ENCODE results near the gene RHBDL1.
"Not testable (repeated sequence)": the region's sequence is repeated elsewhere in the genome, so short reads cannot be mapped to it uniquely, and the experiment has no call there.

The RHBDL1 gene

DNA sequence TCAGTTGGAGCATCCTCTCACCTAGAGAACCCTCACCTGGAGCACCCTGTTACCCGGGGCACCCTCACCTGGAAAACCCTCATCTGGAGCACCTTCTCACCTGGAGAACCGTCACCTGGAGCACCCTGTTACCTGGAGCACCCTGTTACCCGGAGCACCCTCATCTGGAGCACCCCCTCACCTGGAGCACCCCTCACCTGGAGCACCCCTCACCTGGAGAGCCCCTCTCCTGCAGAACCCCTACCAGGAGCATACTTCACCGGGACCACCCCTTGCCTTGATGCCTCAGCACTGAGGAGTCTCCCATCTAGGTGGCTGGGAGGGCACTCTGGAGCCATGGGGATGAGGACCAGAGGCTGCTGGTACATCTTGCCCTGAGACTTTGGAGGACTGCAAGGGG lies 33.5 kb downstream of the RHBDL1 start:
- DNase-seq, result no peak

DNA sequence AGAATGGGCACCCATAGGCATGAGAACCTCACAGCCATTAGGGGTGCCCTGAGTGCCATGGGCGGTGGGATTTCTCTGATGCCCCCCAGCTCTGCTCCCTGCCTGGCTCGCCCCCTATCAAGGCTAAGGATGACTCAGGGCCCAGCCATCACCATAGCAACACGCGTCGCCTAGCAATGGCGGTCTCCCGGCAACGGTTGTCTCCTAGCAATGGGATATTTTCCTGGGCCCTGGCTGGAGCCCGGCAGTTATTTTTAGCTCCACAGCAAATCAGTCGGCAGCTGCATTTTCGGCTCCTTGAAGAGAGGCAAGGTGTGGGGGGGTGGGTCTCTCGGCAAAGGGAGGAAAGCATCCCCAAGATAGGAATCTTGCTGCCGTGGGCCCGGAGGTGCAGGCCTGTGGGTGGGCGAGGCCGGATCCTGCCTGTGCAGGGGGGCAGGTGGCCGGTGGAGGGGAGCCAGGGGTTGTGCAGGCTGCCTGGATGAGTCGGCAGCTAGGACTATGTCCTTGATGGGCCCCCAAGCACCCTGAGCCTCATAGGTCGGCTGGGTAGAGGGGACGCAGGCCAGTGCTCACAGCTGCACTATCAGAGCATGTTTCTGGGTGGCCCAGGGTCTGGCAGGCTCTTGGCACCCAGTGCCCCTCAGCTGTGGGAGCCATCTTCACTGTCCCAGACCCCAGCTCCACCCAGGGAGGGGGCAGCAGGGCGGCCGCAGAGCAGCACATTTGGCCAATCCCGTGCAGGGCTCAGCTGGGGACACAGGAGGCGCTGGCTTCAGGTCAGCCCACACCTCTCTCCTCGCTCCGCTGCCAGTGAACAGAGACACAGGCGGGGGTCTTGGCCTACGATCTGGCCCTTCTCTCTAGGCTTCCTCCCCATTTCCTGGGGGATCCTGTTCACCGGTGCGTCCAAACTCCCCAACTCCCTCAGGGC lies 34.4 kb downstream of the RHBDL1 start:
- no peak for DNase-seq

DNA sequence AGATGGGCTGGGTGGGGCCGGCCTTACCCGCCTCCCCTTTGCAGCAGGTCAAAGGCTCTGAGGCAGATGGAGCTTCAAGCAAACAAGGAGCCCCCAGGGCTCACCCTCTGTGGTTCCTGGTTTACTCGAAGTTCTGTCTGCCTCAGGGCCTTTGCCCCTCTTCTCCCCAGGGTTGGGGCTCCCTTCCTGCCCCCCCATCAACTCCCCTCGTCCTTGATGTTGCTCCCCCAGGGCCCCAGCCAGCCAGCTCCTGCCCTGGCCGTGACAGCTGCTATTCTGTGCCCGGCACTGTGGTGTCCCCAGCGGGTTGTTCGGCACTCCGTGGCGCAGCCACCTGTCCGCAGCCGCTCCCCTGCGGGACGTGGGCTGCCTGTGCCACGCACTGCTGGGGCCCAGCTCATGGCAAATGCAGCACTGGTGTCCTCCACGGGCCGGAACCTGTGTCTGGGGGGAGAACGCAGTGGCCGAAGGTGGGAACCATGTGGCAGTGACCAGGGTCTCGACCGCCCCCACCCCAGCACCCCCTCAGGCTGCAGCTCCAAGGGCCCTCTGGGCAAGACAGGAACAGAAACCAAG lies 35.1 kb downstream of the RHBDL1 start:
- DNase-seq, result no peak

GRCh38 chr16:711084-711483 lies 35.6 kb downstream of the RHBDL1 start:
- DNase-seq, result no peak

DNA sequence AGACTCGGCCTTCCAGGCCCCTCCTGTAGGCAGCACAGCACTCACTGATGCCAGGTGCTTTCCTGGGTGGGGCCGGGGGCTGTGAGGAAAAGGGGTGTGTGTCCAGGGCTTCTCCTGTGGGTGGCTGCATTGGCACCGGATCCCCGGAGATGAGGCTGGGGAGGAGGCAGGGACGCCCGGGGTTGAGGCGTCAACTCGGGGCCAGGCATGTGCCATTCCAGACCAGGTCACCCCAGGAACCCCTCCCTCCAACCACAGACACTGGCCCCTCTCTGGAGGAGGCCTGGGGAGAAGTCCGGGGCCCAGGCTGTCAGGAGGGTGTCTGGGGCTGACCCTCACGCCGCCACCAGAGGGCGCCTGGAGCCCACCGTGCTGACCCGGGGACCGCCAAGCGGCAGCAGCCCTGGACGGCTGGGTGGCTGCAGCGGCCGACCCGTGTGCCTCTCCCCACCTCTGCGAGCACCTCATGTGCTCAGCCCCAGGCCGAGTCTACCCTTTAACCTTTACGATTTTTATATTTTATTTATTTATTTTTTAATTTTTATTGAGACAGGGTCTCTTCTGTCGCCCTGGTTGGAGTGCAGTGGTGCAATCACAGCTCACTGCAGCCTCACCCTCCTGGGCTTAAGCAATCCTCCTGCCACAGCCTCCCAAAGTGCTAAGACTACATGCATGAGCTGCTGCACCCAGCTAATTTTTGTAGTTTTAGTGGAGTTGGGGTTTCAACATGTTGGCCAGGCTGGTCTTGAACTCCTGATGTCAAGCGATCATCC lies 36.3 kb downstream of the RHBDL1 start:
- DNase-seq, result no peak

DNA sequence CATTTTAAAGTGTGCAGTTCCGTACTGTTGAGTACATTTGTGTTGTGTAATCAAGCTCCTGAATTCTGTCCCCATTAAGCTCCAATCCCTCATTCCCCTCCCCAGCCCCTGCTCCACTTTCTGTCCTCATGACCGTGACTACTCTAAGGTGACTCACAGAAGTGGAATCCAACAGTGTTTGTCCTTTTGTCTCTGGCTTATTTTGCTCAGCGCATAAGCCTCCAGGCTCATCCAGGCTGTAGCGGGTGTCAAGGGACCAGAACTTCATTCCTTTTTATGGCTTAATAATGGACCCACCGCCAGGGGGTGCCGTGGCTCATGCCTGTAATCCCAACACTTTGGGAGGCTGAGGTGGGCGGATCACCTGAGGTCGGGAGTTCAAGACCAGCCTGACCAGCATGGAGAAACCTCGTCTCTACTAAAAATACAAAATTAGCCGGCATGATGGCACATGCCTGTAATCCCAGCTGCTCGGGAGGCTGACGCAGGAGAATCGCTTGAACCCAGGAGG lies 37.3 kb downstream of the RHBDL1 start:
- not testable (repeated sequence) for DNase-seq

DNA sequence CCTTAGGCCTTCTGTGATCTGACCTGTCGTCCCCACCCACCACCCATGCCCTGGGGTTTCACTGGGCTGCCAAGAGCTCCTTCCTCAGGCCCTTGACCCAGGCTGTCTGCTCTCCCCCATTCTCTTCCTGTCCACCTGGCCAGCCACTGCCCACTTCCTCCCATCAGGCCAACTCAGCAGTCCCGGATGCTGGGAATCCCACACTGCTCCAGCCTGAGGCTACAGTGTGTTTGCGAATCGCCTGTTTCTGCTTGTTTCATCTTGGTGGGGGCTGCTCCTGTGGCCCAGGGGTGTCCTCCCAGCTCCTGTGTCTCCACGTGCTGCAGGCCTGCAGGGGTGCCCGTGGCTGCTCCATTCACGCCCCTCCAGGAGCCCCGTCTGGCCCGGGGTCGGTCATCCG lies 38.6 kb downstream of the RHBDL1 start:
- DNase-seq, result no peak

GRCh38 chr16:714558-715476 lies 39.3 kb downstream of the RHBDL1 start, which contains the start of gene METRN:
Gene METRN (plus strand): TSS chr16:715118. CDS start chr16:715290, 172 bp downstream.
- no peak for DNase-seq

- no peak for DNase-seq
Measured at GRCh38 chr16:715477-716199, 40.2 kb downstream of the RHBDL1 start.

GRCh38 chr16:716200-716568 lies 40.7 kb downstream of the RHBDL1 start:
- no peak for DNase-seq

DNA sequence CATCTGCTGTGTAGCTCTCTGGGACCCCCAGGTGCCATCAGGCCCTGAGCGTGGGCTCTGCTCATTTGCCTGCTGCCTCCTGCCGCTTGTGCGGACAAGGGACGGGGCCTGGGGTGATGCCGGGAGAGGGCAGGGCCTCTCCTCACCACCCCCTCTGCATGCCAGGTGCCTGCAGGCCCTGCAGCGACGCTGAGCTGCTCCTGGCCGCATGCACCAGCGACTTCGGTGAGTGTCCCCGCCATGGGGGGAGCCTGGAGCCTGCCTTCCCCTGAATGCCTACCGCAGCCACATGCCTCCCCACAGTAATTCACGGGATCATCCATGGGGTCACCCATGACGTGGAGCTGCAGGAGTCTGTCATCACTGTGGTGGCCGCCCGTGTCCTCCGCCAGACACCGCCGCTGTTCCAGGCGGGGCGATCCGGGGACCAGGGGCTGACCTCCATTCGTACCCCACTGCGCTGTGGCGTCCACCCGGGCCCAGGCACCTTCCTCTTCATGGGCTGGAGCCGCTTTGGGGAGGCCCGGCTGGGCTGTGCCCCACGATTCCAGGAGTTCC lies 41.4 kb downstream of the RHBDL1 start:
- no peak for DNase-seq

DNA sequence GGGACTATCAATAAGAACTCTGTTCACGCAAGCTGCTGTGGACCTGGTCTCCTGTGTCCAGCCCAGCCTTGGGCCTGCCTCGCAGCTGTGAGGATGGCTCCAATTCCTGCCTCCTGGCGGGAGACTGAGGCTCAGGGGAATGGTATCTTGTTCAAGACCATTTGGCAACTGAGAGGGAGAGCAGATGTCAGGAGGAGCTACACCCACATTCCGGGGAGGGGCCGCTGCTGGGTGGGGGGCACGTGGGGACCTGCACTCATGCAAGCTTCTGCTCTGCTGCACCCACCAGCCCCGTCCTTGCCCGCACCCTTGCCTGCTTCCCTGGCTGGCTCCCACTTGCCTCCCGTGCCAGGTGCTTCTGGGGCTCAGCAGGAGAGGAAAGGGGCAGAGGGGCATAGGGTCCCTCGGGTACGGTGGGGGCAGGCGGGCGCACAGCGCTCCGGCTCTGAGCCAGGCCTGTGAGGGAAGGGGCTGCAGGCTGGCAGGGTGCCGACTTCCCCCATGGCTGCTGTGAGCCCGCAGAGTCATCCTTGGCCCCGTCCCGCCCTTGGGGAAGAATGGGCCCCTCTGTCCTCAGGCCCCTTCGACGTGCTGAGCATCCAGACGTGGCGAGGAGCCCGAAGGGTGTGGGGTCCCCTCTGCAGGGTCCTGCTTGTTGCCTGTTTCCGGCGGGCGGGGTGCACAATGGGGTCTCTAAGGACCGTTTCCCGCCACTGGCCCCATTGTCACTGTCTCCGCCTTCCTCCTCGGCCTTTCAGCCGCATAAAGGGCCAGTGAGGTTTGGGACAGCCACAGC lies 42.2 kb downstream of the RHBDL1 start:
- DNase-seq, result no peak

GRCh38 chr16:718389-718788 lies 42.9 kb downstream of the RHBDL1 start:
- no peak for DNase-seq

DNA sequence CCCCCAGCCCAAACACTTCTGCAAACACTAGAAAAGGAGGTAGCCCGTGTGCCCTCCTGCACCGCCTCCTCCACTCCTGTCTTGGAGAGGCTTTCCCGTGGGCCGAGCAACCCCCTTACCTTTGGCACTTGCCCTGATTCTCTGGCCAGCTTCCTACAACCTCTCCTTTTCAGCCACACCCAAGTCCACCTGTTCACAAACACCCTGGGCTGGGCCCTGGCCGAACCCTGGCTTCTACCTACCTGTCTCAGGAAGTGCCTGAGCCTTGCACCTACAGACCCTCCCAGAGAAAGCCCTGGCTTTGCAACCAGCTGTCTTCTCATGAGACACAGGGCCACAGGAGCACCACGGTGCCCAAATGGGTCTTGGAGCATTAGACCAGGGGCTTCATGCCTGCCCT lies 43.5 kb downstream of the RHBDL1 start:
- no peak for DNase-seq

DNA sequence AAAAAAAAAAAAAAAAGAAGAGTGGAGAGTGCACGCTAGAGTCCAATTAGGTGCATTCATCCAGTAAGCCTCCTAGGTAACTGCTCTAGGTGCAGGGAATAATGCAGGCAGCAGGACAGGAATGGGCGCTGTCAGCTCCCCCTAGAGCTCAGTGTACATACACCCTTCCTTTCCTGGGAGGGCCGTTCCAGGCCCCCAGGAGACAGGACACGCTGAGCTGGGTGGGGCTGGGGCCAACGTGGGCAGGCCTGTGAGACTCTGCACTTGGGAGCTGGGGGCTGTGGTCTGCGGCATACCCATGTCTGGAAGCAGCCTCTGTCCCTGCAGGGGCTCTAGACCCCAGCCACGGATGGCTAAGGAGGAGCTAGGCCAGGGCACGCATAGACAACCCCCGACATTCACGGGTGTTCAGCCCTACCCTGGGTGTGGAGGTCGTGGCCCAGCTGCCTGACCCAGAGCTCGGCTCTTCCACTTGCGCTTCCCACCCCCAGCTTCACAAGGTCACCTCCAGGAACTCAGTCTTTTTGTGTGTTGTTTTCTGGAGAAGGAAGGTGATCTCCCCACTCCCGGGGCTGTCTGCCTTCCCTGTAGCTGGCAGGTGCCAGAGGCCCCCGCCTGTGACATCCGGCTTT lies 44.5 kb downstream of the RHBDL1 start:
- DNase-seq, result no peak

GRCh38 chr16:720447-720989 lies 45.0 kb downstream of the RHBDL1 start:
- no peak for DNase-seq

DNA sequence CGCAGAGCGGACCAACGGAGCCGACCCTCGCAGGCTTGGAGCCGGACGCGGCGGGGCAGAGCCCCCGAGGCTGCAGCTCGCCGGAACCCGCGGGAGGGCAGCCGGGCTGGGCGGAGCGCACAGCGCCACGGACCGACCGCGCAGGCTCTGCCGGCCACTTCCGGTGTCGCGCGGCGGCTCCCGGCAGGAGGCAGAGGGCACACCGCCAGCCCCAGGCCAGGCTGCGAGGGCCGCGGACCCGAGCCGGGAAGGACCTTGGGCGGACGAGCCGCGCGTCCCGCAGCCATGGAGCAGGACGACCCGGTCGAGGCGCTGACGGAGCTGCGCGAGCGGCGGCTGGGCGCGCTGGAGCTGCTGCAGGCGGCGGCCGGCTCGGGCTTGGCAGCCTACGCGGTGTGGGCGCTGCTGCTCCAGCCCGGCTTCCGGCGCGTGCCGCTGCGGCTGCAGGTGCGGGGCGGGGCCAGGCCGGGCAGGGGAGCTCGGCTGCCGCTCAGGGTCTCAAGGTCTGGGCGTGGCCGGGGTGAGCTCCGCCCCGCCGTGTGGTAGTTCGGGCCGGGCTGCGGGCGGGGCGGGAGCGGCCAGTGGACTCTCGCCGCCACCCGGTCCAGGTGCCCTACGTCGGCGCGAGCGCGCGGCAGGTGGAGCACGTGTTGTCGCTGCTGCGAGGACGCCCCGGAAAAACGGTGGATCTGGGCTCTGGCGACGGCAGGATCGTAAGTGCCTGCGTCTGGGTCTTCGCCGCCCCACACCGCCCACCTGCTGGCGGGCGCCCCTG lies 45.7 kb downstream of the RHBDL1 start, which contains the start of gene ANTKMT:
Gene ANTKMT (plus strand): TSS at position 157 of the 775 bp plus-strand sequence. CDS start 129 bp downstream, at position 286.
- no peak for DNase-seq

GRCh38 chr16:721765-722540 lies 46.5 kb downstream of the RHBDL1 start:
- no peak for DNase-seq

Measured in cortex of kidney (tissue), 1 donor.